Mesenchymal stem cell (in vitro differentiated cells and primary cell): ENCODE results near the gene SUN5.

ENCODE experiments used
- DNase-seq: peaks from one replicate; pipeline ENCODE4 v3.0.0-alpha.2; 2013
- H2AFZ ChIP-seq: one replicate; pipeline ENCODE4 v1.6.1; 2013; ENCODE audit warnings: low read depth, mild to moderate bottlenecking, control low read depth, inconsistent platforms, low read length, moderate library complexity
- H2AK5ac ChIP-seq: 2 replicates; pipeline ENCODE4 v1.6.1; 2013; ENCODE audit warnings: low read length, moderate library complexity, mild to moderate bottlenecking, inconsistent platforms; ENCODE audit not compliant: severe bottlenecking
- H2BK120ac ChIP-seq: one replicate; pipeline ENCODE4 v1.6.1; 2013; ENCODE audit warnings: low read depth, mild to moderate bottlenecking, inconsistent platforms, low read length, moderate library complexity
- H2BK12ac ChIP-seq, 2 experiments: one replicate each; pipeline ENCODE4 v1.6.1; 2013; ENCODE audit warnings: inconsistent platforms in 2 of 2, low read length in 2 of 2, mild to moderate bottlenecking in 2 of 2, moderate library complexity in 2 of 2, control low read depth in 1 of 2
- H2BK15ac ChIP-seq: one replicate; pipeline ENCODE4 v1.6.1; 2013; ENCODE audit warnings: mild to moderate bottlenecking, low read depth, inconsistent platforms; ENCODE audit not compliant: poor library complexity, severe bottlenecking
- H2BK5ac ChIP-seq: 2 replicates; pipeline ENCODE4 v1.6.1; 2013; ENCODE audit warnings: low read depth, mild to moderate bottlenecking, low read length, control low read depth, inconsistent platforms; ENCODE audit not compliant: poor library complexity, severe bottlenecking
- H3K14ac ChIP-seq, 2 experiments: one replicate each; pipeline ENCODE4 v1.6.1; 2013; ENCODE audit warnings: inconsistent platforms in 2 of 2, low read length in 2 of 2, control low read depth in 1 of 2, mild to moderate bottlenecking in 1 of 2, moderate library complexity in 1 of 2
- H3K18ac ChIP-seq, 2 experiments: one replicate each; pipeline ENCODE4 v1.6.1; 2013; ENCODE audit warnings: inconsistent platforms in 2 of 2, low read length in 2 of 2, control low read depth in 1 of 2, low read depth in 1 of 2, mild to moderate bottlenecking in 1 of 2
- H3K23ac ChIP-seq, 2 experiments: one replicate each; pipeline ENCODE4 v1.6.1; 2013; ENCODE audit warnings: inconsistent platforms in 2 of 2, low read length in 2 of 2, mild to moderate bottlenecking in 2 of 2, moderate library complexity in 2 of 2, control low read depth in 1 of 2
- H3K27ac ChIP-seq: 2 replicates; pipeline ENCODE4 v1.5.1; 2013; ENCODE audit warnings: mild to moderate bottlenecking, moderate library complexity, low read length, control low read depth, inconsistent platforms; ENCODE audit not compliant: poor library complexity, severe bottlenecking
- H3K27me3 ChIP-seq, 2 experiments: 2 replicates each; pipeline versions ENCODE4 v1.6.1 to v1.7.0; 2013; ENCODE audit warnings: low read length in 2 of 2, mild to moderate bottlenecking in 2 of 2, moderate library complexity in 2 of 2, control low read depth in 1 of 2, inconsistent platforms in 1 of 2; ENCODE audit not compliant: control insufficient read depth in 1 of 2, insufficient read depth in 1 of 2
- H3K36me3 ChIP-seq, 2 experiments: 2 replicates each; pipeline versions ENCODE4 v1.6.1 to v1.7.0; 2013; ENCODE audit warnings: low read length in 2 of 2, control low read depth in 1 of 2, inconsistent platforms in 1 of 2, low read depth in 1 of 2, mild to moderate bottlenecking in 1 of 2; ENCODE audit not compliant: insufficient read depth in 2 of 2, control insufficient read depth in 1 of 2
- H3K4ac ChIP-seq, 2 experiments: one replicate each; pipeline ENCODE4 v1.6.1; 2013; ENCODE audit warnings: inconsistent platforms in 2 of 2, low read length in 2 of 2, mild to moderate bottlenecking in 2 of 2, moderate library complexity in 2 of 2, control low read depth in 1 of 2, low read depth in 1 of 2
- H3K4me1 ChIP-seq: 2 replicates; pipeline ENCODE4 v1.6.1; 2013; ENCODE audit warnings: low read depth, low read length, control low read depth; ENCODE audit not compliant: control insufficient read depth, insufficient read depth
- H3K4me2 ChIP-seq: 2 replicates; pipeline ENCODE4 v1.6.1; 2013; ENCODE audit warnings: low read length, mild to moderate bottlenecking, inconsistent platforms; ENCODE audit not compliant: poor library complexity, severe bottlenecking
- H3K4me3 ChIP-seq, 2 experiments: 2 replicates each; pipeline versions ENCODE4 v1.5.1 to v1.7.0; 2013; ENCODE audit warnings: low read length in 2 of 2, mild to moderate bottlenecking in 2 of 2, control low read depth in 1 of 2, low read depth in 1 of 2; ENCODE audit not compliant: insufficient read depth in 1 of 2
- H3K79me1 ChIP-seq: replicated peaks from 2 replicates; pipeline ENCODE4 v1.6.1; 2013; ENCODE audit warnings: mild to moderate bottlenecking, control low read depth, low read length, inconsistent platforms; ENCODE audit not compliant: poor library complexity, severe bottlenecking
- H3K9ac ChIP-seq: 2 replicates; pipeline ENCODE4 v1.7.0; 2013; ENCODE audit warnings: mild to moderate bottlenecking, low read length, moderate library complexity
- H3K9me3 ChIP-seq: 2 replicates; pipeline ENCODE4 v1.7.0; 2013; ENCODE audit warnings: mild to moderate bottlenecking, low read length; ENCODE audit not compliant: control insufficient read depth
- H4K8ac ChIP-seq: one replicate; pipeline ENCODE4 v1.6.1; 2013; ENCODE audit warnings: inconsistent platforms, mild to moderate bottlenecking, low read length, moderate library complexity
- H4K91ac ChIP-seq: one replicate; pipeline ENCODE4 v1.6.1; 2013; ENCODE audit warnings: mild to moderate bottlenecking, low read length, inconsistent platforms
- WGBS: methylation state at CpG from one replicate; pipeline ENCODE4 v1.1.7; 2013; ENCODE audit warnings: mixed read lengths; 5-methylcytosine and 5-hydroxymethylcytosine counted together

The SUN5 gene

GRCh38 chr20:32965581-32966373, 38.5 kb downstream of the SUN5 start:
- no peak overlapping the region for H4K8ac ChIP-seq
- no peaks in the 10 kb centered on the region for H3K4me1 ChIP-seq
- no peaks in the 10 kb centered on the region for H3K9me3 ChIP-seq
- peaks cover 3 to 53% of the 10 kb centered on the region in 2 experiments for H3K27me3 ChIP-seq
- no peak overlapping the region for H3K4ac ChIP-seq
- no peak overlapping the region for H2BK5ac ChIP-seq
- H2AFZ ChIP-seq = no peak overlapping the region
- H2AK5ac ChIP-seq = no peak overlapping the region
- no peak overlapping the region for H3K18ac ChIP-seq
- H3K36me3 ChIP-seq = no peaks in the 10 kb centered on the region
- H3K9ac ChIP-seq = no peak overlapping the region
- no peak overlapping the region for H3K27ac ChIP-seq
- no peak overlapping the region for H2BK120ac ChIP-seq
- H3K4me2 ChIP-seq = no peak overlapping the region
- no peak overlapping the region for H4K91ac ChIP-seq
- DNase-seq = no peak
- H2BK12ac ChIP-seq = no peak overlapping the region
- H3K4me3 ChIP-seq = no peak overlapping the region
- 75% methylated on average over 12 of the region's 12 CpGs for WGBS
- no peak overlapping the region for H3K14ac ChIP-seq
- H3K79me1 ChIP-seq = no peaks in the 10 kb centered on the region
- no peak overlapping the region for H2BK15ac ChIP-seq
- no peak overlapping the region for H3K23ac ChIP-seq

GRCh38 chr20:32965115-32965514, 39.1 kb downstream of the SUN5 start:
- no peak overlapping the region for H2AFZ ChIP-seq
- H2BK12ac ChIP-seq = no peak overlapping the region
- H2BK5ac ChIP-seq = no peak overlapping the region
- no peak overlapping the region for H3K4me2 ChIP-seq
- H3K36me3 ChIP-seq = no peaks in the 10 kb centered on the region
- H2AK5ac ChIP-seq = no peak overlapping the region
- 88% methylated on average over 8 of the region's 8 CpGs for WGBS
- no peak overlapping the region for H2BK120ac ChIP-seq
- H3K9me3 ChIP-seq = no peaks in the 10 kb centered on the region
- H4K8ac ChIP-seq = no peak overlapping the region
- H3K4me3 ChIP-seq = no peak overlapping the region
- DNase-seq = no peak
- H3K27ac ChIP-seq = no peak overlapping the region
- peaks cover 3 to 55% of the 10 kb centered on the region in 2 experiments for H3K27me3 ChIP-seq
- H3K4ac ChIP-seq = no peak overlapping the region
- no peaks in the 10 kb centered on the region for H3K79me1 ChIP-seq
- no peak overlapping the region for H3K23ac ChIP-seq
- H4K91ac ChIP-seq = no peak overlapping the region
- no peak overlapping the region for H3K18ac ChIP-seq
- no peak overlapping the region for H2BK15ac ChIP-seq
- H3K4me1 ChIP-seq = no peaks in the 10 kb centered on the region
- no peak overlapping the region for H3K14ac ChIP-seq
- no peak overlapping the region for H3K9ac ChIP-seq

- Histone ChIP-seq H3K9me3 (no peaks in the 10 kb centered on the region), H2AK5ac (no peak overlapping the region), H2BK15ac (no peak overlapping the region), H4K8ac (no peak overlapping the region), H4K91ac (no peak overlapping the region), H2BK5ac (no peak overlapping the region), H3K79me1 (no peaks in the 10 kb centered on the region), H3K36me3 (no peaks in the 10 kb centered on the region), H3K18ac (no peak overlapping the region), H3K9ac (no peak overlapping the region), H3K4me1 (no peaks in the 10 kb centered on the region), H2BK12ac (no peak overlapping the region), H3K14ac (no peak overlapping the region), H3K4me3 (no peak overlapping the region), H3K27ac (no peak overlapping the region), H3K27me3 (peaks cover 3 to 55% of the 10 kb centered on the region in 2 experiments), H3K4ac (no peak overlapping the region), H3K23ac (no peak overlapping the region), H3K4me2 (no peak overlapping the region), H2AFZ (no peak overlapping the region), H2BK120ac (no peak overlapping the region)
- WGBS = 77% methylated on average over 6 of the region's 6 CpGs
- DNase-seq = no peak
Observed at GRCh38 chr20:32964575-32964974, 39.7 kb downstream of the SUN5 start.

DNA sequence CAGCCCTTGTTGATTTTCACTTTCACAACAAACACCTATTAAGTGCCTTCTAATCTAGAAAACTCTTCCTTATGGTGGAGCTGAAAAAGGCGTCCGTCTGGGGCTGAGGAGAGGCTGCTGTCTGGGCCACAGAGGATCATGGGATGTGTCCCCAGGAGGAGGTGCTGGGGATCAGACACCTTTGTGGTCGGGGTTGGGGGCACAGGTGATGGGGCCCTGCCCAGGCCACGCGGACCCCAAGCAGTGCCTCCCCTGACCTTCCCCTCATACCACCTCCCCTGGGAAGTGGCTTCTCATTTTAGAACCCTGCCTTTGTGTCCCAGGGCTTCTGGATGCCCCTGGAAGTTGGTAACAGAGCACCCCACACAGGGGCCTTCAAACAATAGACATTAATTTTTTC, 41.1 kb downstream of the SUN5 start:
- H2AFZ ChIP-seq = no peak overlapping the region
- no peaks in the 10 kb centered on the region for H3K4me1 ChIP-seq
- no peak overlapping the region for H2BK5ac ChIP-seq
- no peak overlapping the region for H3K14ac ChIP-seq
- H3K23ac ChIP-seq = no peak overlapping the region
- no peak overlapping the region for H3K4me2 ChIP-seq
- H2AK5ac ChIP-seq = no peak overlapping the region
- H4K8ac ChIP-seq = no peak overlapping the region
- no peak overlapping the region for H3K4me3 ChIP-seq
- H3K4ac ChIP-seq = no peak overlapping the region
- H4K91ac ChIP-seq = no peak overlapping the region
- H3K9ac ChIP-seq = no peak overlapping the region
- H3K27ac ChIP-seq = no peak overlapping the region
- no peaks in the 10 kb centered on the region for H3K36me3 ChIP-seq
- no peak overlapping the region for H2BK12ac ChIP-seq
- no peak for DNase-seq
- no peaks in the 10 kb centered on the region for H3K79me1 ChIP-seq
- no peak overlapping the region for H2BK15ac ChIP-seq
- WGBS = 74% methylated on average over 5 of the region's 5 CpGs
- H3K9me3 ChIP-seq = no peaks in the 10 kb centered on the region
- H3K27me3 ChIP-seq = peaks cover 3 to 65% of the 10 kb centered on the region in 2 experiments
- no peak overlapping the region for H3K18ac ChIP-seq
- no peak overlapping the region for H2BK120ac ChIP-seq
